GM12892 (cell line): Measurements from ENCODE around the gene SLC22A12.

ENCODE experiments used
- POLR2A ChIP-seq: IDR thresholded peaks from 2 replicates; pipeline ENCODE4 v1.6.1; 2011; ENCODE audit warnings: low read depth, low read length, control low read depth
- POLR2AphosphoS5 ChIP-seq: IDR thresholded peaks from 2 replicates; pipeline ENCODE4 v1.6.1; 2011; ENCODE audit warnings: low read depth, low read length, control low read depth

- TF ChIP-seq POLR2A (no peak), POLR2AphosphoS5 (no peak)
Observed at GRCh38 chr11:64649291-64649697, 58.3 kb downstream of the SLC22A12 start.
